PFSK-1 (cell line): ENCODE results near the gene HS6ST3.

Experiments used
- FOXP2 ChIP-seq: optimal IDR thresholded peaks from 2 replicates; pipeline ENCODE3; 2011; ENCODE audit warnings: borderline replicate concordance, control low read depth, inconsistent platforms; ENCODE audit not compliant: insufficient read depth; ENCODE audit errors: extremely low read length, extremely low read depth
- POLR2AphosphoS5 ChIP-seq: IDR thresholded peaks from 2 replicates; pipeline ENCODE4 v1.6.1; 2012; ENCODE audit warnings: low read depth, mild to moderate bottlenecking, control low read depth, low read length, moderate library complexity
- SIN3A ChIP-seq: IDR thresholded peaks from 2 replicates; pipeline ENCODE4 v1.6.1; 2012; ENCODE audit warnings: mild to moderate bottlenecking, low read length, moderate library complexity, borderline replicate concordance; ENCODE audit not compliant: insufficient read depth
- TAF1 ChIP-seq: IDR thresholded peaks from 2 replicates; pipeline ENCODE4 v1.6.1; 2012; ENCODE audit warnings: low read length, control low read depth, borderline replicate concordance; ENCODE audit not compliant: insufficient read depth
- TF ChIP-seq, protein P1 (sequence below), 2 experiments: IDR thresholded peaks; 2 replicates each; pipeline versions ENCODE4 v1.6.1 to v1.8.0; 2011 to 2012; ENCODE audit warnings: low read depth in 2 of 2, low read length in 2 of 2, control low read depth in 1 of 2, inconsistent platforms in 1 of 2, mild to moderate bottlenecking in 1 of 2, moderate library complexity in 1 of 2; ENCODE audit not compliant: insufficient read depth in 1 of 2

Gene HS6ST3

GRCh38 chr13:96198038-96198437, 108.1 kb downstream of the HS6ST3 start:
- no peak for TF ChIP-seq TAF1
- no peak for TF ChIP-seq FOXP2
- TF ChIP-seq, protein P1, sequence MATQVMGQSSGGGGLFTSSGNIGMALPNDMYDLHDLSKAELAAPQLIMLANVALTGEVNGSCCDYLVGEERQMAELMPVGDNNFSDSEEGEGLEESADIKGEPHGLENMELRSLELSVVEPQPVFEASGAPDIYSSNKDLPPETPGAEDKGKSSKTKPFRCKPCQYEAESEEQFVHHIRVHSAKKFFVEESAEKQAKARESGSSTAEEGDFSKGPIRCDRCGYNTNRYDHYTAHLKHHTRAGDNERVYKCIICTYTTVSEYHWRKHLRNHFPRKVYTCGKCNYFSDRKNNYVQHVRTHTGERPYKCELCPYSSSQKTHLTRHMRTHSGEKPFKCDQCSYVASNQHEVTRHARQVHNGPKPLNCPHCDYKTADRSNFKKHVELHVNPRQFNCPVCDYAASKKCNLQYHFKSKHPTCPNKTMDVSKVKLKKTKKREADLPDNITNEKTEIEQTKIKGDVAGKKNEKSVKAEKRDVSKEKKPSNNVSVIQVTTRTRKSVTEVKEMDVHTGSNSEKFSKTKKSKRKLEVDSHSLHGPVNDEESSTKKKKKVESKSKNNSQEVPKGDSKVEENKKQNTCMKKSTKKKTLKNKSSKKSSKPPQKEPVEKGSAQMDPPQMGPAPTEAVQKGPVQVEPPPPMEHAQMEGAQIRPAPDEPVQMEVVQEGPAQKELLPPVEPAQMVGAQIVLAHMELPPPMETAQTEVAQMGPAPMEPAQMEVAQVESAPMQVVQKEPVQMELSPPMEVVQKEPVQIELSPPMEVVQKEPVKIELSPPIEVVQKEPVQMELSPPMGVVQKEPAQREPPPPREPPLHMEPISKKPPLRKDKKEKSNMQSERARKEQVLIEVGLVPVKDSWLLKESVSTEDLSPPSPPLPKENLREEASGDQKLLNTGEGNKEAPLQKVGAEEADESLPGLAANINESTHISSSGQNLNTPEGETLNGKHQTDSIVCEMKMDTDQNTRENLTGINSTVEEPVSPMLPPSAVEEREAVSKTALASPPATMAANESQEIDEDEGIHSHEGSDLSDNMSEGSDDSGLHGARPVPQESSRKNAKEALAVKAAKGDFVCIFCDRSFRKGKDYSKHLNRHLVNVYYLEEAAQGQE (IDR thresholded peaks at IDR 0.05; ENCODE audit: insufficient read depth in 1 of 2, low read depth in 2 of 2, low read length in 2 of 2), result no peak
- no peak for TF ChIP-seq SIN3A
- no peak for TF ChIP-seq POLR2AphosphoS5

- no peak for TF ChIP-seq SIN3A
- TF ChIP-seq, protein P1 (IDR thresholded peaks at IDR 0.05; ENCODE audit: insufficient read depth in 1 of 2, low read depth in 2 of 2, low read length in 2 of 2), result no peak
- TF ChIP-seq TAF1, result no peak
- no peak for TF ChIP-seq FOXP2
- TF ChIP-seq POLR2AphosphoS5, result no peak
Observed at GRCh38 chr13:96199315-96199714, 109.4 kb downstream of the HS6ST3 start.

DNA sequence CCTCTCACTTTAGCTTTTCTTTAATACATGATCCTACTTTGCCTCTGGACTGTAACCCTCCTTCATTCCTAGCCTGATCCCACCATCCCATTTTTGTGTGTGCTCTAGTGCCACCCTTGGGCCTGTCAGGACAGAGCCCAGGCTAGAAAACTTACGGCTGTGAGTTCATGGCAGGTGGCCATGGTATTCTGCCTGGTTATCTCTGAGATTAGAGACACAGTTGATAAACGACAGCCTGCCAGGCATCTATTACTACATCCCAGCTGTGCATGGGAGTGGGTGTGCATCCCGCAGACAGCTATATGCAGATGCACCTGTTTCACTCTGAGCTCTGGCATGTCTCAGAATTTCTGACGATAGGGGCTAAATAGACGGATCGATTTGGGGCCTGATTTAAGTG, 110.9 kb downstream of the HS6ST3 start:
- TF ChIP-seq FOXP2, result no peak
- no peak for TF ChIP-seq POLR2AphosphoS5
- TF ChIP-seq, protein P1 (IDR thresholded peaks at IDR 0.05; ENCODE audit: insufficient read depth in 1 of 2, low read depth in 2 of 2, low read length in 2 of 2), result no peak
- no peak for TF ChIP-seq TAF1
- no peak for TF ChIP-seq SIN3A

DNA sequence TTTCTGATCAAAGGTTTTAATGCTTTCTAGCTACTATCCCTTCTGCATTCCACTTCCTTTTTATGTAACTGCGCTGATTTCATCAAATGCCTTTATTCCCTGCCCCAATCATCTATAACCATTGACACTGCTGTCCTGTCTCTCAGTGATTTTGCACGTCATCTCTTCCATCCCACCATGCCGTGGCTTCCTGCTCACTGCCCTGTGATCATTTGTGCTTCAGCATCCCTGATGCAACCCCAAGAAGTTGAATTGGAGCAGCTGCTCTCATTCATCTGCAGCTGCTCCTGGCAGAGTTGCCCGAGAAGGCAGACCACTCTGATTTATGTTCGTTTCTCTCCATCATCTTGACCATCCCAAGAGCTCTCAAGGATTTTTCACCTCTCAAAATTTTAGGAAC, 112.4 kb downstream of the HS6ST3 start:
- TF ChIP-seq POLR2AphosphoS5, result no peak
- no peak for TF ChIP-seq FOXP2
- TF ChIP-seq TAF1, result no peak
- TF ChIP-seq SIN3A, result no peak
- TF ChIP-seq, protein P1 (IDR thresholded peaks at IDR 0.05; ENCODE audit: insufficient read depth in 1 of 2, low read depth in 2 of 2, low read length in 2 of 2), result no peak

- TF ChIP-seq POLR2AphosphoS5, result no peak
Observed at GRCh38 chr13:96203471-96203870, 113.6 kb downstream of the HS6ST3 start.
